GM12892 (cell line): ENCODE results near the gene OBP2B.
"Not testable (repeated sequence)": the region's sequence is repeated elsewhere in the genome, so short reads cannot be mapped to it uniquely, and the experiment has no call there.

Experiments used
- POLR2A ChIP-seq: IDR thresholded peaks from 2 replicates; pipeline ENCODE4 v1.6.1; 2011; ENCODE audit warnings: low read depth, low read length, control low read depth
- POLR2AphosphoS5 ChIP-seq: IDR thresholded peaks from 2 replicates; pipeline ENCODE4 v1.6.1; 2011; ENCODE audit warnings: low read depth, low read length, control low read depth

DNA sequence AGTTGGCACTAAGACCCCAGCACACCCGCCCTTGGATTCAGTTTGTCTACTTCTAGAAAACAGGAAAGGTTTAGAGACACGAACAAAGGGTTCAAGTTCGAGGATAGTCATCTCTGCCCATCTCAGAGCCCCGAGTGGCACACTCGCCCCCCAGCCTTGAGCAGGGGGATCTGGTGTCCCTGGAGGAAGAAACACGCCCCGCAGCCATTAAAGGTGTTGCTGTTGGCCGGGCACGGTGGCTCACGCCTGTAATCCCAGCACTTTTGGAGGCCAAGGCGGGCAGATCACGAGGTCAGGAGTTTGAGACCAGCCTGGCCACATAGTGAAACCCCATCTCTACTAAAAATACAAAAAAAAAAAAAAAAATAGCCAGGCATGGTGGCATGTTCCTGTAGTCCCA lies 39.4 kb downstream of the OBP2B start:
- not testable (repeated sequence) for TF ChIP-seq POLR2AphosphoS5, POLR2A
